SU-DHL-6 (cell line): ENCODE measurements around the gene AKT1.

Experiments used
- CTCF ChIP-seq: fragments of 200-600 bp; sonication (generic); IDR thresholded peaks from one replicate; pipeline ENCODE4 v1.5.1; 2017; ENCODE audit warnings: antibody characterized with exemption, mild to moderate bottlenecking, low read length, moderate library complexity; ENCODE audit not compliant: insufficient read depth, poor library complexity, severe bottlenecking
- EZH2phosphoT487 ChIP-seq: fragments of 200-600 bp; sonication (generic), shearing (Covaris generic); conservative IDR thresholded peaks from 2 replicates; pipeline ENCODE4 v1.6.1; 2018; ENCODE audit warnings: mild to moderate bottlenecking, antibody characterized with exemption, low read length, moderate library complexity, mixed read lengths

- TF ChIP-seq CTCF (no peak), EZH2phosphoT487 (no peak)
Observed at GRCh38 chr14:104822821-104823615, 27.5 kb upstream of the AKT1 start.
